ENCODE data around the gene GZMM.

- TF ChIP-seq, protein P1, sequence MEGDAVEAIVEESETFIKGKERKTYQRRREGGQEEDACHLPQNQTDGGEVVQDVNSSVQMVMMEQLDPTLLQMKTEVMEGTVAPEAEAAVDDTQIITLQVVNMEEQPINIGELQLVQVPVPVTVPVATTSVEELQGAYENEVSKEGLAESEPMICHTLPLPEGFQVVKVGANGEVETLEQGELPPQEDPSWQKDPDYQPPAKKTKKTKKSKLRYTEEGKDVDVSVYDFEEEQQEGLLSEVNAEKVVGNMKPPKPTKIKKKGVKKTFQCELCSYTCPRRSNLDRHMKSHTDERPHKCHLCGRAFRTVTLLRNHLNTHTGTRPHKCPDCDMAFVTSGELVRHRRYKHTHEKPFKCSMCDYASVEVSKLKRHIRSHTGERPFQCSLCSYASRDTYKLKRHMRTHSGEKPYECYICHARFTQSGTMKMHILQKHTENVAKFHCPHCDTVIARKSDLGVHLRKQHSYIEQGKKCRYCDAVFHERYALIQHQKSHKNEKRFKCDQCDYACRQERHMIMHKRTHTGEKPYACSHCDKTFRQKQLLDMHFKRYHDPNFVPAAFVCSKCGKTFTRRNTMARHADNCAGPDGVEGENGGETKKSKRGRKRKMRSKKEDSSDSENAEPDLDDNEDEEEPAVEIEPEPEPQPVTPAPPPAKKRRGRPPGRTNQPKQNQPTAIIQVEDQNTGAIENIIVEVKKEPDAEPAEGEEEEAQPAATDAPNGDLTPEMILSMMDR (IDR thresholded peaks at IDR 0.05; ENCODE audit: poor library complexity): no peak
- TF ChIP-seq EZH2 (IDR thresholded peaks at IDR 0.05; ENCODE audit: borderline replicate concordance): no peak
- TF ChIP-seq EZH2phosphoT487 (IDR thresholded peaks at IDR 0.05; ENCODE audit: low read depth, severe bottlenecking, unreplicated experiment): no peak
Measured at GRCh38 chr19:547117-547516, 3.3 kb downstream of the GZMM start.
